Glomerular endothelial cell (primary cell): ENCODE results near the gene PREX1. TPM values are rescaled to one million over a fixed set of nuclear protein-coding genes. Genes with fewer than 3 reads are reported as not detected.

Experiments used
- DNase-seq: peaks from one replicate; pipeline ENCODE4 v3.0.0-alpha.2; 2011; ENCODE audit warnings: low read depth, low spot score; ENCODE audit errors: extremely low read depth
- total RNA-seq: library from RNA; depleted of rRNA; stranded (reverse); fragments of >200 nt; gene quantifications from 2 replicates; pipeline ENCODE4 v1.2.3, GENCODE V29; 2015

PREX1 gene
- total RNA-seq, 1 donor from 2014 or later, result 105 TPM

DNA sequence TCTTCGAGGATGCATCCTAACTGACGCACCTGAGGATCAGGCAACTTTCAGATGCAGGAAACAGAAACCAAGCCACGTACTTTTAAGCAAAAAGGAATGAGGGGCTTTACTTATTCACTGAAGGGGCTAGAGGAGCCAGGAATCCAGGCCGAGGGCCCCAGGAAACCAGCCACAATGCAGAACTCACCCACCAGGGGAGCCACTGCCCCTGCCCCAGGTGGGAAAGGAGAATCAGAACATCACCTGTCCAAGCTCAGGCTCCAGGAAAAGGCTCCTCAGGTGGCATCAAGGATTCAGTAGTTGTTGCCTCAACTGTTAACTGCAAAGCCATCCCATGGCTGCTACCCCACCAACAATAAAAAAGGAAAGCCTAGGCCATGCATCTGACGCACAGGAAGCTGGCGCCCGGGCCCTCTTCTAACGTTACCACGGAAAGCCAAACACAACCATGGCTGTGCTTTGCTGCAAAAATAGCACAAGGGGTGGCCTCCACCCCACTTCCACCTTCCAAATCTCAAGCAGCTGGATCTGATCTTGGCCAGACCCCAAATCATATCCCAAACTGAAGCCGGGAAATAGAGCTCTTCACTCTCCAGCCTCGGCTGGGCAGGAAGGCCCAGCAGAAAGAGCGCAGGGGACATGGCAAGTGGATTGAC is 121.0 kb downstream of the PREX1 start:
- DNase-seq, result no peak

DNA sequence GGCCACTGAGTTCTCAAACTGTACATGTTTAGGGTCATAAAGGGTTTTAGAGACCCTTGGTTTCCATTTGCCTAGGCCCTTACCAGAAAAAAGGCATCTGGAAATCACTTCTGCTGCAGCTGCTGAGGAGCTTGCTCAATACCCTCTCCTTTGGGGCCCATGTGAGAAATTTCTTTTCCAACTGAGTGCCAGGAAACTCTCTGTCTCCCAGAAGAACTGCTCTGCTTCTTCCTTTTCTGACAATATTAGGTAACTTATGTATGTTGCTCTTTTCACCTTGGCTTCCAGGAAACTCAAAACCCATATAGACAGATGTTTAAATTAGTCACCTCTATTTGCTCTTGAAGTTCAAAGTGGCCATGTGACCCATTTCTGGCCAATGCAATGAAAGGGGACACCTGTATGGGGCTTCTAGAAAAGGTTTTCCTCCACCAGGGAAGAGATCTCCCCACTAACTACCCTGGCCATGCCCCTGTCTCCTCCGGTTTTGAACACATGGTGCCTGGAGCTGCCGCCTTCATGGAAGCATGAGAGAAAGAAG is 121.6 kb downstream of the PREX1 start:
- no peak for DNase-seq

DNA sequence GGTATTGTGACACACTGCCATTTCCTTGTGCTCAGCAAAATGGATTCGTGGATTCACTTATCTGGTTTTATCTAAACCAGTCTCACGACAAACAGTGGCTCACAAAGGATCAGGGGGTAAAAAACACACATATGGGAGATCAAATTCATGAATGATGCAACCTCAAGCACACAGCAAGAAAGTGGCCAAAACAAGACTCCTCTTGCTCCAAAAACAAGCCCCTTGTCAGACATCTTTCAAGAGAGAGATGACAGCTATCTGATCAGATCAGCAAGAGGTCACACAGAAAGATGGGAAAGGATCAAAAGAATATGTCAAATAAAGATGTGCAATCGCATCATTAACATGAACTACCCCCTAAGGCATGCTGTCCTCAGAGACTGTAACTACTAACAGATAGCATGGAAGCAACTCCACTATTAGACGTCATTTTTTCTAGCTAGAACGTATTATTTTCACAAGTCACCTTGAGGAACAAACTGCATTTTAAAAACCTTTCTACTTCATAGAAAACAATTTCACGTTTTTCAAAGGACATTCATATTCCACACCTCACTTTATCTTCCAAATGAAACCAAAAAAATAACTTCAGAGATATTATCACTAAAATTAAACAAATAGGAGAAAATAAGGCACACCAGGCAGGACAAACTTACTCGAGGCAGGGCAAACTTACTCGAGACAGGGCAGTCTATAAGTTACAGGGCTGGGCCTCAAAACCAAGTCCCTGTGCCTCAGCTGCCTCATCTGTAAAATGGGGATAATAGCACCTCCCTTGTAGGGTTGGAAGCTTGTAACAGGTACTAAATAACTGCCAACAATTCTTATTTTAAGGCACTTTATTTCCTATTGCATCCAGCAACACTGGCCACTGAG is 122.3 kb downstream of the PREX1 start:
- no peak for DNase-seq

DNA sequence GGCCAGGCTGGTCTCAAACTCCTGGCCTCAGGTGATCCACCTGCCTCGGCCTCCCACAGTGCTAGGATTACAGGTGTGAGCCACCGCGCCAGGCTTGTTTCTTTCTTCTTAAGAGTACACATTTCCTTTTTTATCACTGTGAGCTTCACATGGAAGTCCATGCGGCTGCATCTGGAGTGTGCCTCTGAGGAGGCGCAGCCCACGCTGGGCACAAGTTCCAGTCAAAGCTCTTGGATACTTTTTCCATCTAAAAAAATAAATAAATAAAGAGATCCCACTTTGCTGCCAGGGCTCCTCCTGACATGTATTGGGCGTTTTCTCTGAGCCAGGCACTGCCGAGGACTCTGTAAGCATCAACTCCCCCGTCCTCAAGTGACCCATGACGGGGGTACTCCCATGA is 123.0 kb downstream of the PREX1 start:
- DNase-seq, result no peak

DNA sequence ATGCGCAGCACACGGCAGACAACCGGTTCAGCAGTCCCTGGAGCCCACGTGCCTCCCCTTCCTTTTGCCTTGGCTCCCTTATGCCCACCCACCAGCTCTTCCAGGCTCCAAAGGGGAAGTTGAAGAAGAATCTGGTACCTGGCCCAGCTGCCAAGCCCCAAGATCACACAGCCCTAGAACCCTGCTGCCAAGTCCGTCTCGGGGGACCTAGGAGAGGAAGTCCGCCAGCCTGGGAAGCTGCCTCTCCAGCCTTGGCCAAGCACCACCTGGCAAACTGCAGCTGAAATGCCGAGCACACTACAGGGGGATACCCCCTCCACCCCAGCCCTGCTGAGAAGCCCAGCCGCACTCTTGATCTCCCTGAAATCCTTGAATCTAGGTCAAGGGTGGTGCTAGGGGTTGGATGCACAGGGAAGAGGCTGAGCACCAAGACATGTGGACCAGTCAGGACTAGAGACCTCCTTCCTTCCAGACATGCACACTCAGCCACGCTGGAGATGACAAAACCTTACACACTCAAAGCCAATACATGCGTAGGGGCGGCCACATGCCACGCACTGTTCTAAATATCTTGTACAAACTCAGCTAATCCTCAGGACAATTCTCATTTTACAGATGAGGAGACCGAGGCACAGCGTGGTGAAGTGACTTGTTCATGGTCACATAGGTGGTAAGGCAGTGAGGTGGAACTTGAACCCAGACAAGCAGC is 124.1 kb downstream of the PREX1 start:
- no peak for DNase-seq

DNA sequence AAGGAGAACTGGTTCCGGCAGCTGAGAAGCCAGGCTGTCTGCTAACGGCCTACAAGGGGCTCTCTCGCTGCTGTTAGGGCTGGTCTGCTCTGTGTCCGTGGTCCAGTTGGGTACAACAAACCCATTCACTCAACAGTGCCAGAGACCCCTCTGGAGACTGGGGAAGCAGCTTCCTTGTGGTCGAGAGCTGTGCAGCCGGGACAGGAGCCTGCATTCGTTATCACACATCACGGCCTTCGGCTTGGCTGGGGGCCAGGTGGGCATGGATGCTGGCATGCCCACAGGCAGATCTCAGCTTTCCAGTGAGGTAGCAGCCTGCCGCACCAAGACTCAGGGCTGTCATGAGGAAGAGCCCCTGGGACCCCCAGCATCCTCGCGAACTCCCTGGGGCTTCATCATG is 124.7 kb downstream of the PREX1 start:
- no peak for DNase-seq

DNA sequence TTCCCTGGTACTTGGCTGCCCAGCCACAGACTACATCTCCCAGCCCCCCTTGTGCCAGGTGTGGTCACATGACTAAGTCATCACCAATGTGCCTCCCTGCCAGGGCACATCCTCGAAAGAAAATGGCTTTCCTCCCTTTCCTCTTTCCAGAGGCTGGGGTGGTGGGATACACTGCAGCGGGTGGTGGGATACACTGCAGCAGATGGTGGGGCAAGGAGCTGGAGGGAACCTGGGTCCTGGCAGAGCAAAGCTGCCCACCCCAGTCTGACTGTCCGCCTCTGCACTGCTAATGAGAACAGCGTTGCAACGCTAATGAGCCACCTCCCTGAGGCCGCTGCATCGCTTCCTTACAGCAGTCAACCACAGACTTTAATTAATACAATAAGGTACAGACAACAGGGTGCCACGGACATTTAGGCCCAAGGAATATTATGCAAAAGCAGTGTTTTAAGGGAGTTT is 125.3 kb downstream of the PREX1 start:
- DNase-seq, result no peak

DNA sequence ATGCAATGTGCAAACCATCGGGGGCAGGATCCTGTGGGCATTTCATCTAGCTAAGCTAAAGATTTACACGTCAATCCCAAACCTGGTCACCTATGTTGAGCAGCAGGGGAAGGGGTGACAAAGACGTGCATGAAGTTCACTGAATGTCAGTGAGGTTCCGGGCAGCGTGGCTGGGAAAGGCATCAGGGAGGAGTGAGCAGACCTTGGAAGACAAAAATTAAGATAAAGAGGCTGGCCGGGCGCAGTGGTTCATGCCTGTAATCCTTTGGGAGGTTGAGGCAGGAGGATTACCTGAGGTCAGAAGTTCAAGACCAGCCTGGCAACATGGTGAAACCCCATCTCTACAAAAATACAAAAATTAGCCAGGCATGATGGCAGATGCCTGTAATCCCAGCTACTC is 126.1 kb downstream of the PREX1 start:
- no peak for DNase-seq

DNA sequence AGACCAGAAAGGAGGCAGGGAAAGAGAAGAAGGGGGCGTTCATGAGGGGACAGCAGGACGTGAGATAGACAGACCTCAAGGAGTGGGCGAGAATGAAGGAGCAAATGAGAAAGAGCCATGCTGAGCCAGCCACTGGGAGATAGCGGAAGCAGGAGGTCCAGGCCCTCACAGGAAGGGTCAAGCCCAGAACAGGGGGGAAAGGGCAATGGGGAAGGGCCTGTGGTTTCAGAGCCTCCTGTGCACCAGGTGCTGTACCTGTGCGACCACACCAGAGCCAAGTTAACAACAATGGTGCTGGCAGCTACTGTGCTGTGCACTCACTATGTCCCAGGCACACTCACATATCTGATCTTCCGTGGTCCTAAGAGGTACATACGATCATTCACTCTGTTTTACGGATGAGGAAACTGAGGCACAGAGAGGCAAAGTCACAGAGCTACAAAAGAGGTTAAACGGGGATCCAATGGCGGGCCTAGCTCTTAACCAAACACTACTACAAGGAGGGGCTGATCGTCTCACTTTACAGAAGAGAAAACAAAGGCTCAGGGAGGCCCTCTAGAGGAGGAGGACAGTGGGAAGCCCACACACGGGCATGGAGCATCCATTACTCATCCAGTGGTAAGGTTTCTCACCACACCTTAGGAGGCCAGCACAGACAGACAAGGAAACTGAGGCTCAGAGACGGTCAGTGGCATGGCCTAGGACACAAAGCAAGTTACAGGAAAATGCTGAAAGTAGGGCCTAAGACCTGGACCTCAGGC is 129.1 kb downstream of the PREX1 start:
- DNase-seq, result no peak

DNA sequence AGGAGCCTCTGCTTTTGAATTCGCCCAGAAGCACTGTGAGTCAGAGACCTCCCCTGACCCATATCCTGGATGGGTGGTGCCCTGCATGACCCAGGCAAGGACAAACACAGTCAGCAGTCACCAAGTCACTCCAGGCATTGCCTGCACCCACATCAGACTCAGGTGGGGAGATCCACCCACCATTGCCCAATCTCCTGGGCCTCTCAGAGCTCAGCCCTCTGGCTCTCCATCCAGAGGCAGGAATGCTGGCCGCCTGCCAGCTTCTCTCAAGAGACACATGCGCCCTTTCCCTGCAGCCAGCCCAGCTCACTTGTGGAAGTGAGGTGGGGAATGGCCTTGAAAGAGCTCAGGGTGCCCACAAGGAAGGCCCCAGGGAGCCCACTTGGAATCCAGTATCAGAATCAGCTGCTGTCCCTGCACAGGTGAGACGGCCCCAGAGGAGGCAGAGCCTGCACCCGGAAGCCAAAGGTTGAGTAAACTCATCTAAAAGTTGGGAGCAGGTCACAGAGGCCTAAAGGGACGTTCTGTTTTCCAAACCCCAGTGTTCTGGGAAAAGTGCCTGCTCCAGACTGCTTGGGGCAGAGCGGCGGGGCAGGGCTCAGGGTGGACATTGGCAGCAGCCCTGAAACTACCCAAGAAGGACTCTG is 129.8 kb downstream of the PREX1 start:
- DNase-seq, result no peak

DNA sequence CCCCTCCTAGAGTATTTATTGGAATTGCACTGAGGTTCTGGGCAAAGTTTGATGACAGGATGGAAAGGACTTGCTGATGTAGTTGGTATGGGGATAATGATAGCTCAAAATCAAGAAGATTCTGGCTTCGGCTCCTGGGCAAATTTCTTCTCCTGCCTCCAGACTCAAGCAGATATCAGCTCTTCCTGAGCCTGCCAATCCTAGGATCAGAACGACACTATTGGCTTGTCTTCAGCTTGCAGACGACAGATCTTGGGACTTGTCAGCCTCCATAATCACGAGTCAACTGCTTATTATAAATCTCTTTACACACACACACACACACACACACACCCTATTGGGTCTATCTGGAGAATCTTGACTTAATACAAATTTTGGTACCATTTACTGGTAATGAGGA is 131.1 kb downstream of the PREX1 start:
- DNase-seq, result no peak

DNA sequence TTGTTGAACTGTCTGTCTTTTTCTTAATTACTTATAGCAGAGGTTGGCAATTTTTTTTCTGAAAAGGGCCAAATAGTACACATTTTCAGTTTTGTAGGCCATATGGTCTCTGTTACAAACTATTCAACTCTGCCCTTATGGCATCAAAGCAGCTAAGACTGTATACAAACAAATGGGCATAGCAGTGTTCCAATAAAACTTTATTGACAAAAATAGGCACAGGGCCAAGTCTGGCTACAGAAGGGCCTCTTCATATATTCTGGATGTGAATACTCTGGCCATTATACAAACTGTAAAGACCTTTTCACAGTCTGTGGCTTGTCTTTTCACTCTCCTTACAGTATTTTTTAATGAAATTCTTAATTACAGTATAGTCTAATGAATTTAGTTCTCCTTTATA is 132.1 kb downstream of the PREX1 start:
- DNase-seq, result no peak

DNA sequence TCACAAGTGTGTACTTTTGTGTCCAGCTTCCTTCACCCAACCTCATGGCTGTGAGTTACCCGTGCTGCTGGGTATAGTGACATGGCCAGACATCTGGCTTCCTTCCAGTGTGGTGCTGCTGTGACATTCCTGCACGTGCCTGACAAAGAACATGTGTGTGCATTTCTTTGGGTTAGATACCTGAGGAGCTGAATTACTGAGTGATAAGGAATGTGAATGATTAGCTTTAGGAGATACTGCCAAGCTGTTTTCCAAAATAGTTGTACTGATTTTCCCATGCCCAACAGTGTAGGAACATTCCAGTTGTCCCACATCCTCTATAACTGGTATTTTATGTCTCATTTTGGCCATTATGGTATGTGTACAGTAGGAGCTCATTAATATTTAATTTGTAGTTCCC is 132.5 kb downstream of the PREX1 start:
- no peak for DNase-seq

DNA sequence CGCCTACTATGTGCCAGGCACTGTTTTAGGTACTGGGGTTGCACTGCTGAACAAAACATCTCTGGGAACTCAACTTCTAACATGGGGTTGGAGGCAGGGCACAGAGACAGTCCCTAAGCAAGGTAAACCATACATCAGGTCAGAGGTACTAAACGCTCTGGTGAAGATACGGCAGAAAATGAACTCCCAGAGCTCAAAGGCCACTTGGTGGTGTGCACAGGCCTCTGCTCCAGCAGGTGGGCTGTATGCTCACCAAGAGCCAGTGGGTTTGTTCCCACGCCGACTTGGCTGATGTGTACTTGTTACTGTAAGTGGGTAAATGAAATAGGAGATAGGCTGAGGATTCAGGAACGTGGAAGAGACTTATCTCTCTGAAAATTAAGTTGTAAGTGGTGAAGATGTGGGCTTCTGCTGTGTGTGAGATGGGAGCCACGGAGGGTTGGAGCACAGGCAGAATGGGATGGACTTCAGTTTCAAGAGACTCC is 133.4 kb downstream of the PREX1 start:
- no peak for DNase-seq

DNA sequence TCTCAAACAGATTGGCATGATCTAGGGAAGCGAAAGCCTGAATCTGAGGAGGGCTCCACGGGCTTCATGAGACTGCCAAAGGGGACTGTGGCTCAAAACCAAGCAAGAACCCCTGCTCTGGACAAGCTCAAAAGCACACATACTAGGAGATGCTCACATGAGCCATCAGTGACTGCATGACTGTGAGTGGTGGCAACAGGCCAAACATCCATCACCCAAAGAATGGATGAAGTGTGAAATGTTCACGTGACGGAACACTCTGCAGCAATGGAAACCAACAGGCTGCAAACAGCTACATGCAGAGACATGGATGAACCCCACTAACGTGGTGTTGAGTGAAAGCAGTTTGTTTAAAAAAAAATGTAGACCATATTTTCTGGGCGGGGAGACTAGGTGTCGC is 136.3 kb downstream of the PREX1 start:
- DNase-seq, result no peak

DNA sequence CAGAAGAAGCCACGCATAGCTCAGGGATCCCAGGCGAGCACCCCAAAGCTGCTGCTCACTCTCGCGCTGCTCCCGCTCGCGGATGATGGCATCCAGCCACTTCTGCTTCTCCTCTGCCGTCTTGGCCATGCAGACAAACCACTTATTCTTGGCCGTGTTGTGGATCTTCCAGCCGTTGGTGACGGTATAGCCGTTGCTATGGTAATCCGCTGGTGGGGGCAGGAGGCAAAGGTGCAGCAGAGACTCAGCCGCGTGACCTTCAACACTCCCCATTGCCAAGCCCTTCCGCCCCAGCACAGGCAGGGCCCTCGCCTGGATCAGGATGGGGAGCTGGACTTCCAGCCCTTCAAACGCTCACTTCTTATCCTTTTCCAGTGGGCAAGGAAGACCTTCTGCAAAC is 136.9 kb downstream of the PREX1 start:
- no peak for DNase-seq

DNA sequence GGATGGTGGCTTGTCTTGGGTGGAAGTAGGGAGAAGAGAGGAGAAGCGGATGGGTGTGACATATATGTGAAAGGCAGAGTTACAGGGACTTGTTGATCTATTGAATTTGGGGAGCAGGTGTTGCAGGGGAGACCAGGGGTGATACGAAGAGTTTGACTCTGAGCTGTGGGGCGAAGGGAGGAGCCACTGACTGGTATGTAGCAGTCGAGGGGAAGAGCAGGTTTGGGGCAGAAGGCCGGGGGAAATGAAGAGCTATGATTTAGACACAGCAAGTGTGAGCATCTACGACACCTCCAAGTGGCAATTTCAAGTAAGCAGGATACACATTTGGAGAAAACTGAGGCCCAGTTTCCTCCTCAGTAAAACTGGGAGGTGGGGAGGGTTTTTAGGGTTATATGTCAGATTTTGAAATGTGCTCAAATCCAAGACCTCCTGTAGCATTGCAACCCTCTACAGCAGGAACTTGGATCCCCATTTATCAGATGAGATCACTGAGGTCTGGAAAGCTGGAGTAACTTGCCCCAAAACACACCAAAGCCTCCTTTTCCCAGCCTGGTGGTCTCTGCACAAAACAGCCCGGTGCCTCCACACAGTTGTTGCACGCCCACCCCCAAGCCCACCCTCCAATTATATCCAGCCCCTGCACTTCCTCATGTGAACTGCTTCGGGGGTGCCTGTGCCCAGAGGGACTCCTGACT is 137.8 kb downstream of the PREX1 start:
- no peak for DNase-seq

DNA sequence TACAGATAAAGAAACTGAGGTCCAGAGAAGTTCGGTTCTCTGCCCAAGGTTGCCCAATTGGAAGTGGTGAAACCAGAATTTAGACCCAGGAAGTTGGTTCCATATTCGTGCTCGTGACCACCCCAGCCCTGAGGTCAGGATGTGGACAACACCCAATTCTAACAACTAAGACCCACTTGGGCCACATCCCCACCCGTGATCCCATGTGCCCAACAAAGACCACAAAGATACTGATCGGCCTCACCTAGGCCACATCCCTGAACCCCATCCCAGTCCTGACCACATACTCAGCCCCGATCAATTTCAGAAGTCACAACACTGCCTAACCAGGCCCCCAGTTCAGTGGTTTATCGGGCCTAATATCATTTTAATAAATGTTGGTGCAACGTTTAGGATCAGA is 138.4 kb downstream of the PREX1 start:
- no peak for DNase-seq

DNA sequence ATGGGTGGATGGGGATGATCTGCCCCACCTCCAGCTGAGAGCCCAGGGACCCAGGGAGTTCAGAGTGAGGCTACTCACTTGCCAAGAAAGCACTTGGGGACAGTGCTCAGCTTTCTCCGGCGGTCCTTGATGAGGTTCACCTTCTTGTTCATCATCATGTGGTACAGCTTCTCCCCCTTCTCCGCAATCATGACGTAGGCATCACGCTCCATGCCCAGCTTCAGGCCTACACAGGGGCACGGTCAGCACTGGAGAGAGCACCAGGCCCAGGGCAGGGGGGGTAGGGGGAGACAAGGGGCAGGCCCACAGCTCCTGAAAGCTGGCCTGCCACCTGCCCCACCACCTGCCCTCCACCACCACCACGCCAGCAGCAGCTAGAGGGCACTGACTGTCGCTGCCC is 139.2 kb downstream of the PREX1 start:
- DNase-seq, result no peak
